ENCODE results near the gene ANKRD45.
"Not testable (repeated sequence)": the region's sequence is repeated elsewhere in the genome, so short reads cannot be mapped to it uniquely, and the experiment has no call there.

Gene ANKRD45

GRCh38 chr1:173639102-173639501 is 30.5 kb downstream of the ANKRD45 start:
- no peak for DNase-seq

GRCh38 chr1:173638043-173639021 is 31.3 kb downstream of the ANKRD45 start:
- no peak for DNase-seq

- DNase-seq, result not testable (repeated sequence)
Measured at GRCh38 chr1:173637236-173638042, 32.2 kb downstream of the ANKRD45 start.

GRCh38 chr1:173635116-173635515 is 34.5 kb downstream of the ANKRD45 start, which contains the start of gene TEX50:
Gene TEX50 (plus strand): TSS chr1:173635338. CDS start chr1:173635522, 184 bp downstream.
- no peak for DNase-seq

GRCh38 chr1:173628888-173629287 is 40.8 kb downstream of the ANKRD45 start:
- no peak for DNase-seq

GRCh38 chr1:173627269-173627668 is 42.4 kb downstream of the ANKRD45 start:
- DNase-seq, result no peak

GRCh38 chr1:173616859-173617258 is 52.8 kb downstream of the ANKRD45 start:
- DNase-seq, result no peak

- not testable (repeated sequence) for DNase-seq
Measured at GRCh38 chr1:173613086-173613485, 56.6 kb downstream of the ANKRD45 start.

- no peak for DNase-seq
Measured at GRCh38 chr1:173608503-173609216, 61.0 kb downstream of the ANKRD45 start.

- no peak for DNase-seq
Measured at GRCh38 chr1:173603056-173603591, 66.5 kb downstream of the ANKRD45 start, which contains the start of gene SLC9C2. Gene SLC9C2 (minus strand): TSS chr1:173603072. CDS start chr1:173601776, 1,296 bp downstream.

- no peak for DNase-seq
Measured at GRCh38 chr1:173601588-173601987, 68.1 kb downstream of the ANKRD45 start.

- DNase-seq, result no peak
Measured at GRCh38 chr1:173596097-173596825, 73.4 kb downstream of the ANKRD45 start.

GRCh38 chr1:173591138-173591537 is 78.5 kb downstream of the ANKRD45 start:
- DNase-seq, result not testable (repeated sequence)

- DNase-seq, result no peak
Measured at GRCh38 chr1:173590557-173590956, 79.1 kb downstream of the ANKRD45 start.

GRCh38 chr1:173581383-173582079 is 88.1 kb downstream of the ANKRD45 start:
- no peak for DNase-seq

- no peak for DNase-seq
Measured at GRCh38 chr1:173580658-173581057, 89.0 kb downstream of the ANKRD45 start.

GRCh38 chr1:173580071-173580470 is 89.6 kb downstream of the ANKRD45 start:
- DNase-seq, result no peak

GRCh38 chr1:173573596-173573995 is 96.1 kb downstream of the ANKRD45 start:
- no peak for DNase-seq

GRCh38 chr1:173572201-173572873 is 97.3 kb downstream of the ANKRD45 start:
- no peak for DNase-seq

GRCh38 chr1:173570370-173571007 is 99.2 kb downstream of the ANKRD45 start:
- no peak for DNase-seq

Measured in stimulated activated CD8-positive, alpha-beta memory T cell treated with anti-CD3 and anti-CD28 coated beads, Interleukin-4, amount 100 ng/mL, for 48 hours (primary cell).